LoVo (cell line): ENCODE measurements around the gene RHOBTB3.
A peak's percentile ranks its signal among the peaks of the same experiment; 100 is the strongest.
"Not testable (repeated sequence)": the region's sequence is repeated elsewhere in the genome, so short reads cannot be mapped to it uniquely, and the experiment has no call there.

Experiments
- DNase-seq: peaks from one replicate; pipeline ENCODE4 v3.0.0-alpha.2; 2016; ENCODE audit warnings: low spot score

Gene RHOBTB3

DNA sequence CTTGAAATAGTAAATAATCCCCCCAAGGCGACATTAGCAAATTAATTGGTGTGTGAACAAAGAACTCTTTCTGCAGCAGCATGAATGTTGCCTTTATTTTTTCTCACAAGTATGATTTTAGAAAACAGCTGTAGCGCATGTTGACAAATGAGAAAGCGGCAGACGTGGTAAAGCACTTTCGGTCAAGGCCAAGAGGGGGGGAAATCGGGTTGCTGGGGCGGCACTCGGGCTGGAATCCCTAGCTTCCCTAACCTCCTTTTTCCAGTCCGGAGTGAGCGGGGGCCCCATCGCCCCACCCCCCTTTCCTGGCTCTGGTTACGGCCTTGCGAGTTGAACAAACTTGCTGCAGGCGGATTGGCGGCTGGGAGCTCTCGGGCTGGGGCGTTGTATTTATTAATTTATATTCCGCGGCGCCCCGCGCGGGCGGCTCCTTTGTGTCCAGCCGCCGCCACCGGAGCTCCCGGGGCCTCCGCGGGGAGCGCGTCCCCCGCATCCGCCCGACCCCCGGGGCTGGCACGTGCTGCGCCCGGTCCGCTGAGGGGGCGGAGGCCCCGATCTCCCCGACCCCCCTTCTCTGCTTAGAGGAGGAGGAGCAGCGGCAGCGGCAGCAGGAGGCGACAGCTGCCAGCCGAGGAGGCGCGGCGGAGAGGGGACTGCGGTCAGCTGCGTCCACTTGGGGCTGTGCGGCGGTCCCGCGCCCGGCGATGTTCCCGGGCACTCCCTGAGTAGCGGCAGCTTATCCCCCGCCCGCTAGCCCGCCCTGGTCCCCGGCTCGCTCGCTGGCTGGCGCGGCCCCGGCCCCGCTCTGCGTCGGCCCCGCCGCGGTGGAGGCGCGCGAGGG is at the start of gene RHOBTB3:
TSS of gene RHOBTB3 (plus strand) at position 607 of the 841 bp plus-strand sequence. CDS start 347 bp downstream, outside the sequence.
- DNase-seq, result peak; percentile 58

GRCh38 chr5:95682891-95683290 is 48.2 kb upstream of the RHOBTB3 start, which contains the start of gene SPATA9:
Gene SPATA9 (minus strand): TSS chr5:95682991. CDS start chr5:95682854, 137 bp downstream.
- DNase-seq, result no peak

GRCh38 chr5:95684361-95684760 is 46.8 kb upstream of the RHOBTB3 start:
- DNase-seq, result no peak

DNA sequence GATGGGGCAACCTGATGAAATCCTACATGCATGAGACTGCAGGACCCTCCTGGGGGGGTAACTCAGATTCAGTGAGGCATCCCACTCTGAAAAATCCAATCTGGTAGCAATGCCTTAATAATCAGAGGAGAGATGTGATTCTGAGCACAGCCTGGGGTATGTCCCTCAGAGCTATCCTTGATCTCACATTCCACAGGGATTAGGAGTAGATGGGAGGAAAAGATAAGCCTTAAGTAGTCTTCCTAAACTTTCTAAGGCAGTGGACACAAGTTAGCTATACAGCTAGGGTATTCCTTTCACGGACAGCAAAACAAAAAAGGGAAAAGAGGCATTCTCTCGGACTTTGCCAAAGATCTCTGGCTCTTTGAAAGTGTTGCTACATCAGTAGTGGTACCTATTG is 44.5 kb upstream of the RHOBTB3 start:
- DNase-seq, result no peak

DNA sequence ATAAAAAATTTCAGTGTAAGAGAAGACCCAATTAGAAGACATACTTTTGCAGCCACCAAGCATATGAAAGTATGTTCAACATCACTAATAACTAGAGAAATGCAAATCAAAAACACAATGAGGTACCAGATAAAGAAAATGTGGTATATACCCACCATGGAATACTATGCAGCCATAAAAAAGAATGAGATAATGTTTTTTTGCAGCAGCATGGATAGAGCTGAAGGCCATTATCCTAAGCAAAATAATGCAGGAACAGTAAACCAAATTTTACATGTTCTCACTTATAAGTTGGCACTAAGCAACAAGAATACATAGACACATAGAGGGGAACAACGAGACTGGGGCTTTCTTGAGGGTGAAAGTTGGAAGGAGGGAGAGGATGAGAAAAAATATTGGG is 41.5 kb upstream of the RHOBTB3 start:
- DNase-seq, result no peak

DNA sequence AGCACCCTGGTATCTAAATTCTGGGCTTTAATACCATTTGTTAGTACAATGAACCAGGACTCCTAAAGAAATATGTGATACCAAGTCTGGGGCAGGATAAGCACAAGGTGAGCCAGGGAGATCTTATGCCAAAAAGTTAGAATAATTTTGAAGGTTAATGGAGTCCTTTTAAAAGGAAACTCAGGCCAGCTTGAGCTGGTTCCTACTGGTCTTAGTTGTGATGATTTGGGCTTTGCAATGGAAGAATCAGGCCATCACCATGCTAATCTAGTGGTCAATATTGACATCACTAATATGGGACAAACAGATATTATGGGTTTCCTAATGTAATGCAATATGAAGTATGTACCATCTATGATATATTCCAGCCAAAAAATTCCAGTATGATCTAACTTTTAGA is 40.8 kb upstream of the RHOBTB3 start:
- no peak for DNase-seq

- DNase-seq, result peak; percentile 11
Measured at GRCh38 chr5:95697781-95698681, 33.1 kb upstream of the RHOBTB3 start.

DNA sequence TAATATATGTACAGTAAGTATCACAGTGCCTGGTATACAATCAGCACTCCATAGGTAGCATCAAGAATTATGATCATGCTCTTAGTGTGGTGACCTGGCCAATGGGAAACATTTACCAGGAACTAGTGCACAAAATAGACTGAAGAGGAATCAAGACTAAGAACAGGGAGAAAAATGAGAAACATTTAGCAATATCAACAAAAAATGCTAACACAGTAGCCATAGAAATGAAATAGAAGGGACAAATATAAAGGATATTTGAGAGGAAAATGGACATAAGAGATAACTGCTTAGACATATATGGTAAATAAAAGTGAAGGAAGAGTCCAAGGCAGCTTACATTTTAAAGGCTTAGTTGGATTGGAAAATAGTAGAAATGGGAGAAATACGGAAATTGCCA is 31.8 kb upstream of the RHOBTB3 start:
- no peak for DNase-seq

- no peak for DNase-seq
Measured at GRCh38 chr5:95701074-95701473, 30.1 kb upstream of the RHOBTB3 start.

- DNase-seq, result no peak
Measured at GRCh38 chr5:95704150-95704549, 27.0 kb upstream of the RHOBTB3 start.

- DNase-seq, result not testable (repeated sequence)
Measured at GRCh38 chr5:95706196-95706595, 24.9 kb upstream of the RHOBTB3 start.

DNA sequence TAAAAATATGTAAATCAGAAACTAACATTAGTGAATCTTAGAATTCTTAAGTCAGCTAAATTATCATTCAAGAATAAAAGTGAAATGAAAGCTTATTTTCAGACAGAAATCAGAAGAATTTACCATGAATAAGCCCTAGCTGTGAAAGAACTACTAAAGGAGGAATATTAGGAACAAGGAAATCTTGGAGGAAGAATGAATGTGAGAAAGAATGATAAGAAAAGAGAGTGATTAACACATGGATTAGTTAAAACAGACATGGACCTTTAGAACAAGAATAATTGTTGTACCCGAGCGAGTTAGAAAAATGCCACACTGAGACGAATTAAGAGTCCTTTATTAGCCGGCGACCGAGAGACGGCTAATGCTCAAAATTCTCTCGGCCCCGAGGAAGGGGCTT is 24.1 kb upstream of the RHOBTB3 start:
- no peak for DNase-seq

DNA sequence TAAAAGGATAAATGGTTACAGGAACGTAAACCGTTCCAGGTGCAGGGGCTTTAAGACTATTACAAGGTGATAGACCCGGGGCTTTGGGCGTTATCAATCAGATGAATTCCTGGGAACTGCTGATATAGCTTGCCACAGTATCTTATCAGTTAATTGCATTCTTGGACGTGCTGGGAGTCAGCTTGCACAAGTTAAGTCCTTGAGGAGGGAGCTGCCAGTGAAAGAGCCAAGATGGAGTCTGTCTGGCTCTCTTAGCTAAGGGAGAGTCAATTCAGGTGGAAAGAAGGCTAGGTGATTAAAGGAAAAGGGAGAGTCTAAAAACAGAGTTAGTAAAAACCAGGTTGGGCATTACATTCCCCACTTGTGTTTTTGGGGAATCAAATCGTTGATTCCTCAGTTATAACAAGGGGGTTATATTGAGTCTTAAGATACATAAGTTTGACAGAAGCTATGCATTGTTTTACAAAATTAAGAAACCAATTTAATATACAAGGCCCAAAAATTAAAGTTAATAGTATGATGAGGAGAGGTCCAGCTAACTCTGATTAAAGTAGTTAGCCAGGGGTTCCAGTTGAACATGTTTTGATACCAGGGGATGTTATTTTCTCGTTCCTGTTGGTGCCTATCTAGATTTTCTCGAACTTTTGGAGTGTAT is 23.5 kb upstream of the RHOBTB3 start:
- DNase-seq, result not testable (repeated sequence)

DNA sequence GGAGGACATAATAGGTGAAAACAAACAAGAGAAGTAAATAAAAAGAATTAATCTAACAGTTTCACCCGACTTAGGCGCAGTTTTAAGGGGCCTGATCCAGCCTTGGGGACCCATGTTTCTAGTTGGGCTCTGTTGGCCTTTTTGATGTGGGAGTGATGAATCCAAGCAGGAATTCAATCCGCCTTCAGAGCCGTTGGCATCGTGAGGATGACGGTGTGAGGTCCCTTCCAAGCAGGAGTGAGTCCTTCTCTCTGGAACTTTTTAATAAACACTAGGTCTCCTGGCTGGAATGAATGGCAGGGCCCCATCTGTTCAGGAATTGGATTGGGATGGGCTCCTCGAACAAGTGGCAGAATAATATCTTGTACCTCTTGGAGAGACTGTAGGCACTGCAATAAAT is 22.3 kb upstream of the RHOBTB3 start:
- DNase-seq, result no peak

DNA sequence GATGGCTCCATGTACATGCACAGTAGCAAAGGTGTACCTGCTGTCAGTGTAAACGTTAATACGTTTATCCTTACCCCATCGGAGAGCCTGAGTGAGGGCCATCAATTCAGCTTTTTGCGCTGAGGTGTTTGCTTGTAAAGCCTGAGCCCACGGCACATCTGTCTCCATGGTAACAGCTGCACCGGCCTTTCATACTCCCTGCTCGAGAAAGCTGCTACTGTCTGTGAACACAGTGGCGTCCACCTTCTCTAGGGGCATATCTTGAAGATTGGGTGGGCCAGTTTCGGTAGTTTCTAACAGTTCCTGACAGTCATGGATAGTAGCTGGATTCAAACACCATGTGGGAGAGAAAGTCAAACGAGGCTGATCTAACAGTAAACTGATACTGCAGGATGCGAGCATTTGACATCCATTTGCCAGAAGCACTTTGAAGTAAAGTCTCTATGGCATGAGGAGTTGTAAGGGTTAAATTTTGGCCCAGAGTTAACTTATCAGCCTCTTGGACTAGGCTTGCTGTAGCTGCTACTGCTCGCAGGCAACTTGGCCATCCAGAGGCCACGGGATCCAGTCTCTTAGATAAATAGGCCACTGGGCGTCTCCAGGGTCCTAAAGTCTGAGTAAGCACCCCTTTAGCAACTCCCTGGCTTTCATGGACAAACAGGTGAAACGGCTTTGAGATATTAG is 21.0 kb upstream of the RHOBTB3 start:
- no peak for DNase-seq

- DNase-seq, result peak; percentile 70
Measured at GRCh38 chr5:95710651-95711500, 20.3 kb upstream of the RHOBTB3 start.

GRCh38 chr5:95711501-95712346 is 19.4 kb upstream of the RHOBTB3 start:
- no peak for DNase-seq

- DNase-seq, result peak; percentile 94
Measured at GRCh38 chr5:95712347-95712958, 18.7 kb upstream of the RHOBTB3 start.

GRCh38 chr5:95713246-95713645 is 17.9 kb upstream of the RHOBTB3 start:
- not testable (repeated sequence) for DNase-seq
